NCI-H1436 (cell line): ENCODE data around the gene OSGEP.

Source experiments
- DNase-seq: peaks from one replicate; lab custom pipeline; 2025; lab: John Stamatoyannopoulos, UW

Gene OSGEP

DNA sequence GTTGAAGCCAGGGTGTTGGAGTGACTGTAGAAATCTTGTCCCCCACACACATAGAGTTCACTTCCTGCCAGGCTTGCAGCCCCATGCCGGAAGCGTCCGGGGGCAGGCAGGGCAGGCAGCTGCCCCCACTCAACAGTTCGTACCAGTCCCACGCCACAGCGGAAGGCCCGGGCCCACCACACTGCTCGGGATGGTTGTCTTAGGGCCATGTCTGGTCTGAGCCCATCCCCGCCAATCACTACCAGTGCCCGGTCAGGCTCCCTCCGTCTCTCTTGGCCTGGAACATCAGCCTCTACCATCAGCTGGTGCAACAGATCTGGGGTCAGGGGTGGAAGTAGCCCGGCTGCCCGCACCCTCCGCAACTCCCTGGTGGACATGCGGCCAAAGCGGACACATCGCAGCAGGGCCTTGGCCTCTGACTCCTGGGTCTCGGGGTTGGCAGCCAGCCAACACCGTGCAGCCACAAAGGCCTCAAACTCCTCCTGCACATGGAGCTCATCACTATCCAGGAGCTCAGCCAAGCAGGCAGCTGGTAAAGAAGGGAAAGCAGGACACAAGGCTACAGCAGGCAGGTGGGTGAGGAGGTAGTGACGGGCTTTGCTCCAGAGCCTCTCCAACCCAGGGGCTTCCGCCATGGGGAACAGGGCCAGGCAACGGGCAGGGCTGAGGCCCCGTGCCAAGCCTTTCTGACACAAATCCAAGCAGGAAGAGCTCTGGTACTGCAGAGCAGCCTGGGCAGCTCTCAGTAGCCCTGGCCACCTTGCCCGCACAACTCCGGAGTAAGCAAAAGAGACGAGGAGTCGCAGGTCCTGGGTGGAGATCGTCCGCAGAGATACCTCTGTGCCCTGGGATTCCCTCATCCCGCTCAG is 24.6 kb downstream of the OSGEP start:
- no peak for DNase-seq

DNA sequence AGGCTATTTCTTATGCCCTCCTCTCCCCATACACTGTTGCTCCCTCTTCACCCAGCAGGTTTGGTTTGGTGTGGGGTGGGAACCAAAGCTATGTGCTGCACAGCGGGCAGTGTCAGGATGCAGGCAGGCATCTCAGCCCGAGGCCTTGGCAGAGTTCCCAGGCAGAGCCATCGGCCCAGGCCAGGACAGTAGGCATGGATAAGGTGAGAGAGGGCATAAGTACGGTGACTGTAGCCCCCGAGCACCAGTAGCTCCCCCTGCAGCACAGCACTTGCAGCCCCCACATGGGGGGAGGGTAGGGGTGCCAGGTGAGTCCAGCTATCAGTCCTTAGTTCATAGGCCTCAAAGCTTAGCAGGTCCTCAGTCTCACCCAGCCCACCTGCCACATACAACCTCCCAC is 25.8 kb downstream of the OSGEP start:
- no peak for DNase-seq

DNA sequence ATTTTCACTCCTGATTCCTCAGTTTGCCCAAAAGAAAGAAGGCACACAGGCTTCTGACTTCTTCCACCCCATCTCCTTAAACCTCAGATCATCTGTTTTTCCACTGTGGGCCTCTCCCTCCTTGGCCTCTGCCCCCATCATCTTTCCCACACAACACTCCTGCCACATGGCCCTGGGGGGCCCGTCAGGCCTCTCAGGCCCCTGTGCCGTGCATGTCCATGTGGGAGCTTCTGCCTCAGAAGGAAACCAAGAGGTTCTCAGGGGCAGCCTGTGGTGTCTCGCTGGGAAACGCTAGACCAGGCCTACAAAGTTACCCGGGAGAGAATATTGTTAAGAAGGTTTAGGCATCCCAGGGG is 26.6 kb downstream of the OSGEP start:
- no peak for DNase-seq

DNA sequence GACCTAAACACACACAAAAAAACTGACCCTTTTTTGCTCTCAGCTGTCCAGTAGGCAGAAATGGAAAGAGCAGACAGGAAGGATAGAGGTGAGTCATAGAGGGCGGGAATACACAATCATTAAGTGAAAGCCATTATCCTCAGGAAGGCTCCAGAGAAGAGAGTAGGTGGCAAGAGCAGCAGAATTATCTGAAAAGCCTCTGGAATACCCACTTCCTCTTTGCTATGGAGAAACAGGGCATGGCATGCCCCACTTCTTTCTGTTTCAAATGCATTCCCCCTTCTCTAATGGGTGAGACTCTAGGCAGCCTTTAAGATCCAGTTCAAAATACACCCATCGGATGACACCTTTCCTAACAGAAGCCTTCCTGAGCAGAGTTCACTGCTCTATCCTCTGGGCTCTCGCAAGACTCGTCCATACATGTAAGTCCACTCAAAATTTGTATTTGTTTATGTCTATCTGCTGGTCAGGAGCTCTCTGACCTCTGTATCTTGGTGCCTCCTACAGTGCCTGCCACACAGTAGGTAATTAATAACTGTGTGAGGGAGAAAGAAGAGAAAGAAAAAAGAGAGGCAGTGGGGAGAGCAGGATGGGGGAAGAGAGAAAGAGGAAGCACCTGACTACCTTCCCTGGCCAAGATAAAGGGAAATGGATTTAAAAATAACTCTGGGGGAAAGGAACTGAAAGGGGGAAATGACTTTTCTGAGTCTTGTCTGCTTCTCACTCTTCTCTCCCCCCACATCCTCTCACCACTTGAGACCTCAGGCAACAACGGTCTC is 27.2 kb downstream of the OSGEP start:
- DNase-seq = no peak

DNA sequence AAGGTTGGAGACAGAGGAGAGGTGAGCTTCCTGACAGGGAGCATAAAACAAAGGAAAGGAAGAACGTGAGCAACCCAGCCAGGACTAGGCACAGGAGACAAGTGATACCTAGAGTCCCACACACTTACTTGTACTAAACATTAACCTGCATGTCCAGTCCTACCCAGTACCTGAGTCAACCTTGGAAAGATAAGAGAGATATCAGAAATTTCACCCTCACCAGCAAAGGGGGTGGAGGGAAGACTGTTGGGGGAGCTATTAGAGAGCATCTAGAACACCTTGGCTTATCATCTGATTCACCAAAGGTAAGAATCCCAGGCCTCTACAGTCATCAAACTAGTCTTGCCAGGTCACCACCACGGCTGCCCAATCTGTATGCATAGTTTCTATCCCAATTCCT is 29.8 kb downstream of the OSGEP start:
- DNase-seq = no peak

DNA sequence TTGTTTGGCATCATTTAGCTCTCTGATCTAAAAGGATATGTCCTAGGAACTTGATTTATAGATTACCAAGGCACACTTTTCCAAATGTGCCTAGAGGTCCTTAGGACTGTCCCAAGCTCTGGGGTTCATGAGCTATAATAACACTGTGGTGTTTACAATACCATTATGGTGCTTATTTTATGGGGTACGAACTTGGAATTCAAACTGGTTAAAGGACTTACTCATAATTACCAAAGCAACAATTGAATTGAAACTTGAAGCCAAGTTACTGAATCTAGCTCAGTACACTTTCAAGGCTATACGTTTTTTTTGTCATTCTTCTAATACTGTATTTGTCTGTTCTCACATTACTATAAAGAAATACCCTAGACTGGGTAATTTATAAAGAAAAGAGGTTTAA is 31.7 kb downstream of the OSGEP start:
- DNase-seq = no peak

DNA sequence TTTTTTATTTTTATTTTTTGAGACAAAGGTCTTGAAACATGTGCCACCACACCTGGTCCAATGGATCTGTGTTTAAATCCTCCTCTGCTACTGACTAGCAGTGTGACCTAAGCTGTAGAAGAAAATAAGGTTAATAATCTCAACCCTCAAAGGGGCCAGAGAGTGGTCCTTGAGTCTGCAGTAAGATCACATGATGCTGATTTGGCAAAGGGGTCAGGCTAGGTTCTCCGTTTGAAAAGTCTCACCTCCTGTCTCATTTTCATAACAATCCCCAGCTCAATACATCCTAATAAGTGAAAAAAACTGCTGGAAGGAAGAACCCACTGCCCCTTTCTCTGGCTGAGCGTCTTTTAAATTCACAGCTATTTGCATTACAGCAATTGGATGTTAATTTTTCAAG is 33.3 kb downstream of the OSGEP start:
- DNase-seq = no peak

DNA sequence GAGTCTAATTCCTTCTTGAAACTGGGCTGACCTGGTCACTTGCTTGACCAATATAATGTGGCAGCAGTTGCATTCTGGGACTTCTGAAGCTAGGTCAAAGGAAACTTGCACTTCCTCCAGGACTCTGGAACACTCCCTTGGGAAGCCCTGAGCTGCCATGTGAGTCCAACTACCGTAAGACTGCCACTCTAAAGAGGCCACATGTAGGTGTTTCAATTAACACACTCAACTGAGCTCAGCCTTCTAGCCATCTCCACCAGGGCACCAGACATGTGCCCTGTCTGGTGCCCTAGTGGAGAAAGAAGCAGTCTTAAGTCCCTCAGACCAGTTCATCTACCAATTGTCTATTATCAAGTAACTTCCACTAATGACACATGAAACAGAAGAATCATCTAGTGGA is 35.2 kb downstream of the OSGEP start:
- no peak for DNase-seq

DNA sequence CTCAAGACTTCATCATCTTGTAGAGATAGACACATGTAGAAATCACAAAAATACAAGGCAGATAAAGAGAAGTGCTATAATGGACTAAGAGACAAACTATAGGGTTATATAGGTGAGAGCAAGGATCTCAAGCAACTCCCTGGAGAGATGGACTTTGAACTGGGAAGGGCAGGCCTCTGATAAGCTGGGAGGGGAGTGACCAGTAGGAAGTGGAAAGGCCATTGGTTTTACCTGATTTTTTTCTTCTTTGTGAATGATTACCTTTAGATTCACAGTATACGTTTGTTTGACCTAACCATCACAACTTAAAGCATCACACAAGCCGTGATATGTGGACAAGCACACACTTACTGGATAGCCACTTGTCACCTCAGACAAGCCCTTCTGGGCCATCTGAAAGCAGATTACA is 36.1 kb downstream of the OSGEP start:
- DNase-seq = no peak

DNA sequence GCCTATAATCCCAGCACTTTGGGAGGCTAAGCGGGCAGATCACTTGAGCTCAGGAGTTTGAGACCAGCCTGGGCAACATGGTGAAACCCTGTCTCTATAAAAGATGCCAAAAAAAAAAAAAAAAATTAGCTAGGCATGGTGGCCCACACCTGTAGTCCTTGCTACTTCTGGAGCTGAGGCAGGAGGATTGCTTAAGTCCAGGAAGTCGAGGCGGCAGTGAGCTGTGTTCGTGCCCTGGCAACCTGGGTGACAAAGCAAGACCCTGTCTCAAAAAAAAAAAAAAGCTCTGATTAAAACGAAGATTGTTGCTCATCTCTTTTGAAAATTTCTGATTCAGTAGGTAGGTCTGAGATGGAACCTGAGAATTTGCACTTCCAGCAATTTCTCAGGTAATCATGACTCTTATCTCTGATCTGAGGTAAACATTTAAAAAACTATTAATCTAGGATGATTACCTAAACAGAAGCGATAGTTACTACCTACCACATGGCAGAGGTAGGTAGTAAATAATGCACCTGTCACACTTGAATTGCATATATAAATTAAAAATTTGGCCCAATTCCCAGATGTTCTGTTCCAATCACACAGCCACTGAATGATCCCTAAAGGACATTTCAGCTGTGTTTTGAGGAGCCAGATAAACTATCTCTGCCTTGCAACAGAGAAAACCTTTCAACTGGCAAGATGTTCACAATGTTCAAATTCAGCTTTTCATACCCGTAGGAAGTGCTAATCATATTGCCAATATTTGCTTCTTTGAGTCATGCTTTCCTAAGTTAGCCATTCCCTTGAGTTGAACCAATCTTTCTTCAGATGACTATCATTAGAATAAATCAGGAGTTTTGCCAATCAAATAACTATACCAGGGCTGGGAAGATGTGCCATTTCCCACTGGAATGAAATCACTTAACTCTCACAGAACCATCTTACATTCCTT is 37.1 kb downstream of the OSGEP start:
- DNase-seq = peak; percentile 52

DNA sequence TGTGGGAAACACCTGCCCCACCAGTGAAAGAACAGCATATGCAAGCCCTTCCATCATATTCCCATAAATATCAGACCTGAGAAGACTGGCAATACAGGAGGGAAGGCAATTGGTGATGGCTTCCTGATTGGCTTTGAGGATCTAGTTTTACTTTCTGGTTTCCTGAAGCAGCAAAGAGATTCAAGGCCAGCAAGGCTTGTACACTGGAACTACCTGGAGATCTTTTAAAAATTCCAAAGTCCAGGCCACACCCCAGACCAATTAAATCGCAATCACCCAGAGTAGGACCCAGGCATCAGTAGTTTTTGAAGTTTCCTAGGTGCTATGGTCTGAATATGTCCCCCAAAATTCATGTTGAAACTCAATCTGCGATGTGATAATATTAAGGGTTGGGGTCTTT is 38.4 kb downstream of the OSGEP start:
- no peak for DNase-seq

DNA sequence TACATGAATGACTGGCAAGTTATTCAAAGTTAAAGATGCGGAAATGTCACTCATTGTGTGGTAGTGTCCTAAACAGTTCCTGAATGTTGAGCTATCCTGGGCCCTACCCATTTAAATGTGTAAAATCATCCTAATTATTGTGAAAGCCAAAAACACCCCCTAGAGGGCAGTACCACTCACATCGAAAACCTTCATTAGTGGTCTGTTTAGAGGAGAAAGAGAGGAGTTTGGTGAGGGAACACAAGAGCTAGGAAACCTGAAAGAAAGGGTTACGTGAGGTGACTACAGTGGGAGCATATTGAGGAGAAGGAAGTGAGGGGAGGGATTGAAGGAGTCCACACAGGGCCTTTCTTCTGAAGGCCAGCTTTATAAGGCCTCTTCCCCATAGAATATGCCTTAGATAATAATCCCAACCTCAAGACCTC is 38.8 kb downstream of the OSGEP start:
- no peak for DNase-seq

DNA sequence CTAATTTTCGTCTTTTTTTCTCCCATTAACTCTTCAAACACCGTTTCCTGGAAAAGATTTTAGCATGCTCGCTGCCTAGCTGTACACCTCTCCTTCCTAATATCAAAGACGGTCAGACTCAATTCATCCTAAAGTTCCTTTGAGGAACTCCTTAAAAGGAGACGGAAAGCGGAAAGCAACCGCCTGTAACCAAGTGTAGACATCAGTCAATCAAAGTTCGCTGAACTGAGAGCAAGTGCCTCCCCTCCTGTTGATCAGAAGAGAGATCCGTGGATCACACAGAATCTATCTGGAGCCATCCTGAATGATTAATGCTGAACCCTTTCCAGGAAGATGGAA is 40.9 kb downstream of the OSGEP start:
- DNase-seq = no peak

DNA sequence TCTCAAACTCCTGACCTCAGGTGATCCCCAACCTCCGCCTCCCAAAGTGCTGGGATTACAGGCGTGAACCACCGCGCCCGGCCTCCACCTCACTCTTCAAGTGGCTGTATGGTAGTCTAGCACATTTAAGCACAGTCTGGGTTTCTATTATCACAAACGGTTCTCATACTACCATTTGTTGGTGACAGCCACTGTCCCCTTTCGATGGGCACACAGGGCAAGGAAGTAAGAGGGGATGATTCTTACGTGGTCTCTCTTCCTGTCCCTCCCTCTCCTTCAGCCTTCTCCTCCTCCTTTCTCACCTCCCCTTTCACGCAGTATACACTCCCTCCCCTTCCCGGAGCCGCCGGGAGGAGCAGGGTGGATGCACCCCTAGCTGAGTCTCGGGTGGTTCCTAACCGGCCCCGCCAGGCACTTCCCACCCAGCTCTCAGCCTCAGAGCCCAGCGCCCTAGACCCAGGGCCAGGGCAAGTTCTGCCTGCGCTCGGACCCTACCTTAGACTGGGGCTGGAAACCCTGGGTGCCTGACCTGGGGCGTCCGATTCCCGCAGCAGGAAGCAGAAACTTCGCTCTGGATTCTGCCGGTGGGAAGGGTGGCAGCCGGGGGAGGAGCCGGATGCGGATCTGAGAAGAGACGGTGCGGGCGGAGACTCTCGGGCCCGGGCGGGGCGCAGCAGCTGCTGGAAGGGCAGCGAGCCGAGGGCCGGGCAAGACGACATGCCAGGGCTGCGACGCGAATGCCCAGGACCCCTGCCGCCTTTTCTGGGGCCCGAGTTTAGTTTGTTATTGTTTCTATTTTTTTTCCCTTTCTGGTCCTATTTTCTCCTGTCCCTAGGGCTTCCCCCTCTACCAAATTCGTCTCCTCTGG is 41.5 kb downstream of the OSGEP start, which contains the start of gene TEP1:
Gene TEP1 (minus strand): TSS at position 626 of the 868 bp plus-strand sequence. CDS start 5,062 bp downstream, outside the sequence.
- peak; percentile 56 for DNase-seq

DNA sequence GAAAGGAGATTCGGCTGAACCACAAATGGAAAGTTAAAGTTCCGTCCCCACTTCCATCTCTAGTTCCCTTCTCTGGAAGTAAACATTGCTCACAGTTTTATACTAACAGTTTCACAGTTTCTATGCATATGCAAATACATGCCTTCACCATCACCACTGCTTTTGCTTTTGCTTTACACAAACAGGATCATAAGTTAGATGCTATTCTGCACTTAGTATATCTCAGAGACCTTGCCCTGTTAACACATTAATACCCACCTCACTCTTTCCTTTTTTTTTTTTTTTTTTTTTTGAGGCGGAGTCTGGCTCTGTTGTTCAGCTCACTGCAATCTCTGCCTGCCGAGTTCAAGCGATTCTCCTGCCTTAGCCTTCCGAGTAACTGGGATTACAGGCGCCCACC is 42.2 kb downstream of the OSGEP start:
- no peak for DNase-seq

DNA sequence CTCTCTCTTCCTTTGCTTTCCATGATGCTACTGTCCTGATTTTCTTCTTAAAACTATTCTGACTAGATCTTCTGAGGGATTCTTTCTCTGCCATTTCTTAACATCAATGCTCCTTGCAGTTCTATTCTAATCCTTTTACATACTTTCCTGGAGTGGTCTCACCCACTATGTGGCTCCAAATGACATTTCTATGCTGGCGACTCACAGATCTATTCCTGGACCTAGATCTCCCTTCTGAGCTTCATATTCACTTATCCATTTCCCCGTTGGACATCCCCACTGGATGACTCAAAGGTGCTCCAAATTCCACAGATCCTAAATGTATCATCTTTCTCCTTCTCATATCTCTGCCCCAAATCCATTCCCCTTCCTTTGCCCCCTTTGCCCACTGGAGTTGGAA is 45.4 kb downstream of the OSGEP start:
- DNase-seq = no peak

DNA sequence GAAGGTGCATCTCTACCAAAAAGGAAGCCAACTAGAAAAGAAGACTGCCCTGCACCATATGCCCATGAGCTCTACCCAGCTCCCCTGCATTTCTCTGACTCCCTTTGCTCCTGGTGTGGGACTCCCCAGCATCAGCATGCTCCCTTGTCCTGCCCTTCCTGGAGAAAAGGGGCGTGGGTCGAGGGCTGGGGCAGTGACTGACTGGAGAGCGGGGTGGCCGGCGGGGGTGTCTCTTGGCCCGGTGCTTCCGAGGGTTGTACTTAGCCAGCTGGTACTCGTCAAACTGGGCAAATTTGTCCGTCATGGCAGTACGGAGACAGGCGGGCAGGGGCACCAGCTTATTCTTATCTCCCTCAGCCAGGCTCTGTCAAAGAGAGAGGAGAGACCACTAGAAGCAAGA is 51.1 kb downstream of the OSGEP start:
- DNase-seq = no peak

DNA sequence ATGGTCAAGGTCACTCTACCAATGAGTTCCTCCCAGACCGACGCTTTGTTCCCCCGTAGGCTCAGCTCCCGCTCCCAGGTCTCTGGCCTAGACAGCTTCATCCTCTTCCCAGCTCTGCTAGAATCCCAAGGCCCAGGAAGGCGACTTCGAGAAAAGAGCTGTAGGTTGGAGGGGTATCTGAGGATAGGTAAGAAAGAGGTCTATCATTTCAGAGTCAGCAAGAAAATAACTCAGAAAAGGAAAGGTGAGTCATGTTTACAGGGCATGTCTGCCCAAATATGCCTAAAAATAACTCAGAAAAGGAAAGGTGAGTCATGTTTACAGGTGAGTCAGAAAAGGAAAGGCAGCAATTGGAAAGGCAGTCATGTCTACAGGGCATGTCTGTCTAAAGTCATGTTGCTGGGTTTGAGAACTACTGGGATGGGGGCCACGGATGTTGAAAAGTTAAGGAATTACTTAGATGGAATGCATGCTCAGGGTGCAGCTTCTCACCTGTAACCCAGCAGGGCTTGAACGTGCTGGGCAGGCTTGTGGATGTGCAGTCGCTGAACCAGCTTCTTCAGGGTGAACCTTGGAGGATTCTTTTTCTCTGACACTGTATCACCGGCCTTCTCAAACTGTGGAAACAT is 53.5 kb downstream of the OSGEP start:
- DNase-seq = no peak

DNA sequence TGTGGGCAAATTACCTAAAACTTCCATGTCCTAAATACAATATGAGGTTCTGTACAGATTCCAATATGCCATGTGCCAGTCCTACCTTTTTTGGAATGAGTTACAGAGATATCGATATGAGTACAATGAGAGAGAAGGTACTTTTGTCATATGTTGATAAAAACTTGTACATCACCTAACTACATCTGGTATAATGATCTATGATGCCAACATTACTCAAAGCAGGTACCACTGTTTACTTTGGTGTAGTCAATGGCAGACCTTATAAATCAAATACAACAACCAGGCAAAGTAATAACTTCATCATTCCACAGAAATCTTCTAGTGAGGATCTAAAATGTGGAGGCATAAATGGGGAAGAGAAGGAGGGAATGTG is 54.0 kb downstream of the OSGEP start:
- no peak for DNase-seq

DNA sequence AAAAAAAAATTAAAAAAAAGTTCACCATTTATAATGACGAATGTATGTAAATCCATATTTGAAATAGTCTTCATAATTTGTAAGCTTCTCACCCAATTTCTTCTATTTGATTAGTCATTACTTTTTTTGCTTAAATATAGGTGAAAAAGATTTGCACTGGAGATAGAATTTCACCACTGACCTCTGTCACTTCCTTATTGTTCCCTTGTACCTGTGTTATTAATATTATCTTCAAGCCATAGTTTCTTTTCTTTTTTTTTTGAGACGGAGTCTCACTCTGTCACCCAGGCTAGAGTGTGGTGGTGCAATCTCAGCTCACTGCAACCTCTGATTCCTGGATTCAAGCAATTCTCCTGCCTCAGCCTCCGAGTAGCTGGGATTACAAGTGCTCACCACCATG is 57.1 kb downstream of the OSGEP start:
- no peak for DNase-seq
